Fibroblast of lung (primary cell): ENCODE data around the gene CEMIP. TPM values are rescaled to one million over a fixed set of nuclear protein-coding genes. Genes with fewer than 3 reads are reported as not detected.

Experiments
- DNase-seq, 2 donors: peaks; one replicate each; pipeline versions ENCODE4 v3.0.0 to v3.0.0-alpha.2; 2010; ENCODE audit warnings: low read depth in 2 of 2
- H2AFZ ChIP-seq: 2 replicates; pipeline ENCODE4 v1.5.1; 2012; ENCODE audit warnings: low read length, control low read depth, inconsistent platforms
- H3K27ac ChIP-seq: 2 replicates; pipeline ENCODE4 v1.5.1; 2011; ENCODE audit warnings: low read length, control low read depth; ENCODE audit not compliant: insufficient read depth
- H3K27me3 ChIP-seq: 2 replicates; pipeline ENCODE4 v1.5.1; 2011; ENCODE audit warnings: mild to moderate bottlenecking, low read length; ENCODE audit not compliant: control insufficient read depth, insufficient read depth
- H3K36me3 ChIP-seq: 2 replicates; pipeline ENCODE4 v1.5.1; 2011; ENCODE audit warnings: low read length; ENCODE audit not compliant: control insufficient read depth, insufficient read depth
- H3K4me1 ChIP-seq: 2 replicates; pipeline ENCODE4 v1.5.1; 2011; ENCODE audit warnings: low read length; ENCODE audit not compliant: control insufficient read depth, insufficient read depth; ENCODE audit errors: extremely low read depth
- H3K4me2 ChIP-seq: 2 replicates; pipeline ENCODE4 v1.5.1; 2011; ENCODE audit warnings: low read length, control low read depth; ENCODE audit not compliant: insufficient read depth; ENCODE audit errors: extremely low read depth
- H3K4me3 ChIP-seq, 4 experiments: fragments of 200-600 bp in 1 of 4; sonication (generic) in 1 of 4; replicated peaks in 1 of 4; 2 replicates each; pipeline ENCODE4 v1.5.1; 2011 to 2016; ENCODE audit warnings: low read length in 4 of 4, low read depth in 3 of 4, mild to moderate bottlenecking in 3 of 4, control low read depth in 2 of 4, inconsistent platforms in 1 of 4, mixed read lengths in 1 of 4; ENCODE audit not compliant: insufficient read depth in 1 of 4; ENCODE audit errors: control extremely low read depth in 1 of 4
- H3K79me2 ChIP-seq: 2 replicates; pipeline ENCODE4 v1.5.1; 2012; ENCODE audit warnings: mild to moderate bottlenecking, low read length, inconsistent platforms; ENCODE audit not compliant: control insufficient read depth, insufficient read depth
- H3K9ac ChIP-seq: 2 replicates; pipeline ENCODE4 v1.5.1; 2011; ENCODE audit warnings: mild to moderate bottlenecking, low read length, control low read depth; ENCODE audit not compliant: insufficient read depth
- H3K9me3 ChIP-seq: 2 replicates; pipeline ENCODE4 v1.5.1; 2012; ENCODE audit warnings: low read depth, low read length; ENCODE audit not compliant: control insufficient read depth, insufficient read depth
- H4K20me1 ChIP-seq: 2 replicates; pipeline ENCODE4 v1.5.1; 2011; ENCODE audit warnings: low read length; ENCODE audit not compliant: control insufficient read depth, insufficient read depth; ENCODE audit errors: extremely low read depth
- CTCF ChIP-seq, 2 donors: IDR thresholded peaks in 1 of 2; conservative IDR thresholded peaks in 1 of 2; 1 replicate in 1 of 2; 2 replicates in 1 of 2; pipeline ENCODE4 v1.5.1; 2011 to 2012; ENCODE audit warnings: low read length in 2 of 2, control low read depth in 1 of 2, inconsistent platforms in 1 of 2, low read depth in 1 of 2, mild to moderate bottlenecking in 1 of 2
- EZH2 ChIP-seq: IDR thresholded peaks from 2 replicates; pipeline ENCODE4 v1.5.1; 2012; ENCODE audit warnings: low read length, control low read depth, mild to moderate bottlenecking; ENCODE audit errors: missing control alignments
- polyA plus RNA-seq, 2 donors: library from polyadenylated mRNA; depleted of rRNA in 1 of 2; stranded (reverse) in 1 of 2; unstranded in 1 of 2; fragments of >200 nt; gene quantifications; 2 replicates each; pipeline ENCODE4 v1.2.1, GENCODE V29; 2011 to 2012; ENCODE audit warnings: missing spikeins in 1 of 2
- total RNA-seq: library from RNA; depleted of rRNA; stranded (reverse); fragments of >200 nt; gene quantifications from 2 replicates; pipeline ENCODE4 v1.2.1, GENCODE V29; 2014

CEMIP gene
- total and polyA plus RNA-seq, 2 donors (not counting 1 experiment from before 2014, with no cell fraction given), result 946 to 1,190 TPM

- TF ChIP-seq CTCF (conservative IDR thresholded peaks at IDR 0.05 in 1 of 2, IDR thresholded peaks at IDR 0.05 in 1 of 2; ENCODE audit: low read depth in 1 of 2, low read length in 2 of 2), result no peak
- TF ChIP-seq EZH2, result no peak
- Histone ChIP-seq H3K4me1 (peaks cover 5% of the 10 kb centered on the region), H3K36me3 (peaks cover 9% of the 10 kb centered on the region), H3K27me3 (no peaks in the 10 kb centered on the region), H3K9me3 (no peaks in the 10 kb centered on the region), H3K79me2 (peaks cover 10% of the 10 kb centered on the region), H3K27ac (no peak overlapping the region), H4K20me1 (no peaks in the 10 kb centered on the region), H3K9ac (no peak overlapping the region), H3K4me2 (no peak overlapping the region), H2AFZ (no peak overlapping the region), H3K4me3 (no peak overlapping the region)
- DNase-seq, result no peak
These were observed 200.5 kb downstream of the CEMIP start for GRCh38 chr15:80979538-80980200.

- Histone ChIP-seq H3K27me3 (no peaks in the 10 kb centered on the region), H3K27ac (no peak overlapping the region), H3K4me1 (peaks cover 5% of the 10 kb centered on the region), H2AFZ (no peak overlapping the region), H3K36me3 (peaks cover 9% of the 10 kb centered on the region), H3K9ac (no peak overlapping the region), H3K4me3 (no peak overlapping the region), H3K4me2 (no peak overlapping the region), H3K9me3 (no peaks in the 10 kb centered on the region), H3K79me2 (peaks cover 31% of the 10 kb centered on the region), H4K20me1 (no peaks in the 10 kb centered on the region)
- DNase-seq, result no peak
- TF ChIP-seq CTCF (conservative IDR thresholded peaks at IDR 0.05 in 1 of 2, IDR thresholded peaks at IDR 0.05 in 1 of 2; ENCODE audit: low read depth in 1 of 2, low read length in 2 of 2) (no peak), EZH2 (no peak)
These were observed 203.0 kb downstream of the CEMIP start for GRCh38 chr15:80982205-80982604.

- no peak for TF ChIP-seq CTCF (conservative IDR thresholded peaks at IDR 0.05 in 1 of 2, IDR thresholded peaks at IDR 0.05 in 1 of 2; ENCODE audit: low read depth in 1 of 2, low read length in 2 of 2)
- no peak overlapping the region for H2AFZ ChIP-seq
- H3K79me2 ChIP-seq, result peaks cover 34% of the 10 kb centered on the region
- no peaks in the 10 kb centered on the region for H3K9me3 ChIP-seq
- no peak overlapping the region for H3K27ac ChIP-seq
- H4K20me1 ChIP-seq, result no peaks in the 10 kb centered on the region
- H3K9ac ChIP-seq, result no peak overlapping the region
- peaks cover 5% of the 10 kb centered on the region for H3K4me1 ChIP-seq
- H3K36me3 ChIP-seq, result peaks cover 9% of the 10 kb centered on the region
- no peak for DNase-seq
- H3K27me3 ChIP-seq, result no peaks in the 10 kb centered on the region
- no peak overlapping the region for H3K4me3 ChIP-seq
- no peak overlapping the region for H3K4me2 ChIP-seq
These were observed 203.7 kb downstream of the CEMIP start for GRCh38 chr15:80982839-80983238.
